HL-60 (cell line): Measurements from ENCODE around the gene SNRK.

Source experiments
- DNase-seq, 2 experiments: peaks; one replicate each; pipeline ENCODE4 v3.0.0-alpha.2; 2010 to 2020; ENCODE audit warnings: low read depth in 1 of 2, low spot score in 1 of 2
- H3K27ac ChIP-seq: fragments of 250-450 bp; sonication (Bioruptor Pico); replicated peaks from 2 replicates; pipeline ENCODE4 v1.5.1; 2020; ENCODE audit warnings: mild to moderate bottlenecking, moderate library complexity
- H3K27me3 ChIP-seq: fragments of 250-450 bp; sonication (Bioruptor Pico); 2 replicates; pipeline ENCODE4 v1.5.1; 2021; ENCODE audit warnings: mild to moderate bottlenecking, moderate library complexity; ENCODE audit not compliant: insufficient read depth, poor library complexity, severe bottlenecking
- H3K4me3 ChIP-seq: replicated peaks from 2 replicates; pipeline ENCODE4 v1.5.1; 2011; ENCODE audit warnings: mild to moderate bottlenecking, control low read depth, low read length; ENCODE audit not compliant: insufficient read depth
- CTCF ChIP-seq: IDR thresholded peaks from one replicate; pipeline ENCODE4 v1.5.1; 2011; ENCODE audit warnings: low read length, control low read depth, inconsistent platforms; ENCODE audit not compliant: insufficient read depth
- GABPA ChIP-seq: IDR thresholded peaks from 2 replicates; pipeline ENCODE4 v1.6.1; 2012; ENCODE audit warnings: low read depth
- POLR2AphosphoS5 ChIP-seq: IDR thresholded peaks from 2 replicates; pipeline ENCODE4 v1.6.1; 2012; ENCODE audit warnings: low read depth
- REST ChIP-seq: IDR thresholded peaks from 2 replicates; pipeline ENCODE4 v1.6.1; 2012; ENCODE audit warnings: low read depth; ENCODE audit not compliant: insufficient replicate concordance
- SPI1 ChIP-seq: IDR thresholded peaks from 2 replicates; pipeline ENCODE4 v1.6.1; 2012; ENCODE audit warnings: low read depth, mild to moderate bottlenecking, borderline replicate concordance

Gene SNRK

GRCh38 chr3:43279082-43279481 lies 7.3 kb upstream of the SNRK start:
- TF ChIP-seq REST (no peak), CTCF (no peak), POLR2AphosphoS5 (no peak), SPI1 (no peak), GABPA (no peak)
- DNase-seq: no peak
- H3K4me3 ChIP-seq: no peak overlapping the region
- H3K27ac ChIP-seq: no peak overlapping the region
- H3K27me3 ChIP-seq: no peaks in the 10 kb centered on the region

GRCh38 chr3:43279532-43279931 lies 6.8 kb upstream of the SNRK start:
- no peak for TF ChIP-seq POLR2AphosphoS5
- Histone ChIP-seq H3K27me3 (no peaks in the 10 kb centered on the region), H3K27ac (no peak overlapping the region), H3K4me3 (no peak overlapping the region)
- DNase-seq: no peak

GRCh38 chr3:43281020-43281419 lies 5.3 kb upstream of the SNRK start:
- no peak overlapping the region for H3K27ac ChIP-seq
- no peak for DNase-seq
- TF ChIP-seq POLR2AphosphoS5 (no peak), REST (no peak), SPI1 (no peak), CTCF (no peak), GABPA (no peak)
- no peaks in the 10 kb centered on the region for H3K27me3 ChIP-seq
- H3K4me3 ChIP-seq: no peak overlapping the region

- Histone ChIP-seq H3K27me3 (no peaks in the 10 kb centered on the region), H3K27ac (no peak overlapping the region), H3K4me3 (no peak overlapping the region)
- TF ChIP-seq GABPA (no peak), CTCF (no peak), POLR2AphosphoS5 (no peak), REST (no peak), SPI1 (no peak)
- DNase-seq: no peak
Measured at GRCh38 chr3:43284171-43284570, 2.2 kb upstream of the SNRK start.
